HCT116 (cell line): ENCODE measurements around the gene CBY1. TPM values are rescaled to one million over a fixed set of nuclear protein-coding genes. Genes with fewer than 3 reads are reported as not detected.

ENCODE experiments used
- ATAC-seq: fragments of 200-7000 bp; cut with Tn5 transposase; 2 replicates; pipeline ENCODE4 v1.9.1; 2020; ENCODE audit warnings: mild to moderate bottlenecking, moderate library complexity
- BruUV-seq: library from RNA; stranded (reverse); fragments of 400-500 nt; replicated peaks from 2 replicates; lab custom pipeline; 2021; lab: Mats Ljungman, UMichigan
- CTCF ChIA-PET: fragments of 300-600 bp; sonication (Branson Sonifier 250); formaldehyde crosslinking; loops from one replicate; lab custom pipeline; 2021; ENCODE audit warnings: antibody characterized with exemption; lab: Charles Lee
- POLR2A ChIA-PET: fragments of 300-600, 350-600 bp; sonication (Branson Sonifier 250); formaldehyde crosslinking; loops from one replicate; lab custom pipeline; 2021; ENCODE audit warnings: antibody characterized with exemption; lab: Charles Lee
- RAD21 ChIA-PET, 2 experiments: fragments of 300-600 bp; sonication (Branson Sonifier 250); formaldehyde crosslinking; loops; one replicate each; lab custom pipeline; 2023; ENCODE audit warnings: low total read pairs in 2 of 2; ENCODE audit not compliant: uncharacterized antibody in 2 of 2, unreplicated experiment in 2 of 2, low non-redundant PET in 1 of 2; lab: Charles Lee
- DNase-seq: peaks from one replicate; pipeline ENCODE4 v3.0.0-alpha.2; 2010; ENCODE audit warnings: low read depth, low spot score
- H2AFZ ChIP-seq: fragments of 200-600 bp; shearing (Covaris generic), sonication (generic); 2 replicates; pipeline ENCODE4 v1.6.1; 2017; ENCODE audit warnings: low read depth, mixed run types, mixed read lengths, antibody characterized with exemption, low read length; ENCODE audit not compliant: poor library complexity, severe bottlenecking
- H3K27ac ChIP-seq: 2 replicates; pipeline ENCODE4 v1.5.1; 2012; ENCODE audit warnings: low read depth, low read length
- H3K27me3 ChIP-seq: fragments of 200-600 bp; sonication (generic); 2 replicates; pipeline ENCODE4 v1.6.1; 2016; ENCODE audit warnings: mixed run types, low read length, mixed read lengths; ENCODE audit not compliant: insufficient read depth
- H3K36me3 ChIP-seq, 2 experiments: fragments of 200-500 bp in 1 of 2; fragments of 200-600 bp in 1 of 2; sonication (Bioruptor generic) in 1 of 2; sonication (generic) in 1 of 2; 2 replicates each; pipeline versions ENCODE4 v1.5.1 to v1.6.1; 2014 to 2016; ENCODE audit warnings: low read length in 2 of 2, inconsistent platforms in 1 of 2, mixed read lengths in 1 of 2, mixed run types in 1 of 2; ENCODE audit not compliant: insufficient read depth in 2 of 2, control insufficient read depth in 1 of 2
- H3K4me1 ChIP-seq, 2 experiments: fragments of 200-600 bp in 1 of 2; sonication (generic) in 1 of 2; 2 replicates each; pipeline versions ENCODE4 v1.5.1 to v1.6.1; 2012 to 2017; ENCODE audit warnings: low read length in 2 of 2, inconsistent platforms in 1 of 2, mild to moderate bottlenecking in 1 of 2, mixed read lengths in 1 of 2, mixed run types in 1 of 2, moderate library complexity in 1 of 2; ENCODE audit not compliant: insufficient read depth in 2 of 2, control insufficient read depth in 1 of 2
- H3K4me2 ChIP-seq: fragments of 200-600 bp; sonication (generic); 2 replicates; pipeline ENCODE4 v1.6.1; 2017; ENCODE audit warnings: mixed run types, low read length, mixed read lengths
- H3K4me3 ChIP-seq, 2 experiments: fragments of 200-600 bp in 1 of 2; sonication (generic) in 1 of 2; replicated peaks in 1 of 2; 2 replicates each; pipeline ENCODE4 v1.5.1; 2011 to 2016; ENCODE audit warnings: low read length in 2 of 2, control low read depth in 1 of 2, low read depth in 1 of 2, mild to moderate bottlenecking in 1 of 2, mixed read lengths in 1 of 2, mixed run types in 1 of 2
- H3K79me2 ChIP-seq: fragments of 200-600 bp; sonication (generic); 2 replicates; pipeline ENCODE4 v1.6.1; 2017; ENCODE audit warnings: mild to moderate bottlenecking, mixed run types, low read length, moderate library complexity, mixed read lengths; ENCODE audit not compliant: insufficient read depth
- H3K9ac ChIP-seq: fragments of 200-600 bp; sonication (generic); 2 replicates; pipeline ENCODE4 v1.6.1; 2016; ENCODE audit warnings: low read length, mixed read lengths
- H3K9me2 ChIP-seq: fragments of 200-600 bp; sonication (generic), shearing (Covaris generic); 2 replicates; pipeline ENCODE4 v1.6.1; 2017; ENCODE audit warnings: mixed run types, mild to moderate bottlenecking, moderate library complexity; ENCODE audit not compliant: insufficient read depth
- H3K9me3 ChIP-seq, 2 experiments: fragments of 200-500 bp in 1 of 2; fragments of 200-600 bp in 1 of 2; sonication (Bioruptor generic) in 1 of 2; sonication (generic) in 1 of 2; 2 replicates each; pipeline ENCODE4 v1.6.1; 2014 to 2017; ENCODE audit warnings: low read length in 2 of 2, mixed read lengths in 2 of 2, inconsistent platforms in 1 of 2, low read depth in 1 of 2, mild to moderate bottlenecking in 1 of 2, mixed run types in 1 of 2, moderate library complexity in 1 of 2; ENCODE audit not compliant: control insufficient read depth in 1 of 2, insufficient read depth in 1 of 2
- H4K20me1 ChIP-seq: fragments of 200-600 bp; sonication (generic), shearing (Covaris generic); 2 replicates; pipeline ENCODE4 v1.6.1; 2017; ENCODE audit warnings: mixed run types, mild to moderate bottlenecking, moderate library complexity; ENCODE audit not compliant: insufficient read depth
- CBX3 ChIP-seq: IDR thresholded peaks from 2 replicates; pipeline ENCODE4 v1.6.1; 2012; ENCODE audit warnings: low read depth
- CEBPB ChIP-seq: IDR thresholded peaks from 2 replicates; pipeline ENCODE4 v1.6.1; 2012; ENCODE audit warnings: low read depth
- EGR1 ChIP-seq: IDR thresholded peaks from 2 replicates; pipeline ENCODE4 v1.6.1; 2012; ENCODE audit warnings: low read depth
- ELF1 ChIP-seq: IDR thresholded peaks from 2 replicates; pipeline ENCODE4 v1.6.1; 2012; ENCODE audit warnings: low read depth, borderline replicate concordance
- EZH2phosphoT487 ChIP-seq: fragments of 200-600 bp; IDR thresholded peaks from 2 replicates; pipeline ENCODE4 v1.6.1; 2018; ENCODE audit warnings: antibody characterized with exemption, borderline replicate concordance
- JUND ChIP-seq: IDR thresholded peaks from 2 replicates; pipeline ENCODE4 v1.6.1; 2012
- MAX ChIP-seq: IDR thresholded peaks from 2 replicates; pipeline ENCODE4 v1.6.1; 2012
- POLR2A ChIP-seq: IDR thresholded peaks from 2 replicates; pipeline ENCODE4 v1.7.0; 2011; ENCODE audit warnings: borderline replicate concordance; ENCODE audit not compliant: insufficient read depth, insufficient read length; ENCODE audit errors: extremely low read depth
- POLR2AphosphoS5 ChIP-seq: IDR thresholded peaks from 2 replicates; pipeline ENCODE4 v1.6.1; 2011; ENCODE audit warnings: mild to moderate bottlenecking, low read depth, low read length, moderate library complexity
- SRF ChIP-seq: IDR thresholded peaks from 2 replicates; pipeline ENCODE4 v1.6.1; 2012; ENCODE audit warnings: low read depth
- TCF7L2 ChIP-seq: IDR thresholded peaks from 2 replicates; pipeline ENCODE4 v1.7.0; 2011; ENCODE audit warnings: borderline replicate concordance, inconsistent platforms; ENCODE audit not compliant: insufficient read depth, insufficient read length; ENCODE audit errors: extremely low read depth
- YY1 ChIP-seq: IDR thresholded peaks from 2 replicates; pipeline ENCODE4 v1.6.1; 2011; ENCODE audit warnings: low read length, low read depth, moderate library complexity, mild to moderate bottlenecking; ENCODE audit not compliant: insufficient replicate concordance; ENCODE audit errors: extremely low read depth
- ZFX ChIP-seq: fragments of 450-650 bp; IDR thresholded peaks from 2 replicates; pipeline ENCODE4 v1.6.1; 2017
- ZNF274 ChIP-seq: fragments of 200-500 bp; sonication (Bioruptor generic); IDR thresholded peaks from 2 replicates; pipeline ENCODE4 v1.6.1; 2014; ENCODE audit warnings: mild to moderate bottlenecking, low read depth, low read length, inconsistent platforms
- intact Hi-C: fragments of 100-400 bp; cut with micrococcal nuclease; formaldehyde crosslinking; loops from 2 replicates; pipeline ENCODE4 v1.10.0; 2022
- total RNA-seq: library from RNA; stranded (reverse); gene quantifications from one replicate; pipeline ENCODE4 v1.2.1, GENCODE V29; 2021; ENCODE audit not compliant: unreplicated experiment
- TF ChIP-seq, protein P1 (sequence below): IDR thresholded peaks from 2 replicates; pipeline ENCODE4 v1.6.1; 2011; ENCODE audit warnings: mild to moderate bottlenecking, low read length, moderate library complexity; ENCODE audit not compliant: insufficient replicate concordance; ENCODE audit errors: extremely low read depth
- TF ChIP-seq, protein P2 (sequence below), 3 experiments: fragments of 200-600 bp in 1 of 3; sonication (generic) in 1 of 3; IDR thresholded peaks in 2 of 3; conservative IDR thresholded peaks in 1 of 3; 2 replicates each; pipeline ENCODE4 v1.5.1; 2012 to 2017; ENCODE audit warnings: low read depth in 2 of 3, low read length in 2 of 3, antibody characterized with exemption in 1 of 3, borderline replicate concordance in 1 of 3, control low read depth in 1 of 3, mild to moderate bottlenecking in 1 of 3, mixed read lengths in 1 of 3, mixed run types in 1 of 3, moderate library complexity in 1 of 3; ENCODE audit not compliant: insufficient read depth in 1 of 3
- TF ChIP-seq, protein P3 (sequence below): IDR thresholded peaks from 2 replicates; pipeline ENCODE4 v1.6.1; 2012; ENCODE audit warnings: low read depth

CBY1 gene
- total RNA-seq, 1 experiment from 2014 or later = 27.6 TPM

GRCh38 chr22:38681582-38682335 is 25.3 kb downstream of the CBY1 start, which contains the start of gene TOMM22:
TOMM22 (plus strand) TSS chr22:38681957; CDS start chr22:38681979, 22 bp downstream.
- CTCF ChIA-PET = interaction anchor here (0.7 to 1.7 kb wide), 12 partner anchors 9 to 629 kb away, joined by 3 to 13 read pairs (median 4); partner anchors contain the start of gene GTPBP1
- peaks cover 42% of the 10 kb centered on the region for H3K79me2 ChIP-seq
- H2AFZ ChIP-seq = peak within 1 kb of the TSS; percentile 75
- no peaks in the 10 kb centered on the region for H4K20me1 ChIP-seq
- peak within 1 kb of the TSS; percentile 78 for H3K4me2 ChIP-seq
- H3K27me3 ChIP-seq = no peaks in the 10 kb centered on the region
- intact Hi-C loops = loop anchor here (1.0 to 2.0 kb wide), 2 partner anchors 25 to 629 kb away; partner anchors contain the start of genes CBY1 and FAM227A
- peak within 1 kb of the TSS; percentile 89 for H3K9ac ChIP-seq
- peaks cover 23 to 37% of the 10 kb centered on the region in 2 experiments for H3K36me3 ChIP-seq
- H3K9me3 ChIP-seq = peaks cover 4 to 7% of the 10 kb centered on the region in 2 experiments; a peak in 1 of 4 replicates
- POLR2A ChIA-PET = interaction anchor here (0.7 to 4.6 kb wide), 7 partner anchors 10 to 283 kb away, joined by 3 to 26 read pairs (median 4); partner anchors contain the start of gene GTPBP1
- RAD21 ChIA-PET = interaction anchor here (1.0 to 1.4 kb wide), 2 partner anchors 17 to 24 kb away, joined by 3 to 4 read pairs; partner anchors contain the start of gene GTPBP1 (in 1 of the 2)
- no TSS peak for BruUV-seq
- peaks cover 2 to 12% of the 10 kb centered on the region in 2 experiments; a peak in 3 of 4 replicates for H3K4me1 ChIP-seq
- ATAC-seq (peak; percentile 98), DNase-seq (peak; percentile 72)
- no peaks in the 10 kb centered on the region for H3K9me2 ChIP-seq
- H3K4me3 ChIP-seq = peak within 1 kb of the TSS; percentile 75 to 98
- peak within 1 kb of the TSS; percentile 75 for H3K27ac ChIP-seq
- TF ChIP-seq MAX (peak; percentile 84), JUND (no peak), TCF7L2 (no peak), EZH2phosphoT487 (no peak), ZFX (peak; percentile 81), EGR1 (peak; percentile 62; the same call in 1 of the 2 replicates), ELF1 (peak; percentile 73), SRF (peak; percentile 68), CEBPB (no peak), YY1 (peak; percentile 97), CBX3 (peak; percentile 93), POLR2AphosphoS5 (peak; percentile 84), ZNF274 (no peak), POLR2A (peak; percentile 77)
- TF ChIP-seq, protein P1, sequence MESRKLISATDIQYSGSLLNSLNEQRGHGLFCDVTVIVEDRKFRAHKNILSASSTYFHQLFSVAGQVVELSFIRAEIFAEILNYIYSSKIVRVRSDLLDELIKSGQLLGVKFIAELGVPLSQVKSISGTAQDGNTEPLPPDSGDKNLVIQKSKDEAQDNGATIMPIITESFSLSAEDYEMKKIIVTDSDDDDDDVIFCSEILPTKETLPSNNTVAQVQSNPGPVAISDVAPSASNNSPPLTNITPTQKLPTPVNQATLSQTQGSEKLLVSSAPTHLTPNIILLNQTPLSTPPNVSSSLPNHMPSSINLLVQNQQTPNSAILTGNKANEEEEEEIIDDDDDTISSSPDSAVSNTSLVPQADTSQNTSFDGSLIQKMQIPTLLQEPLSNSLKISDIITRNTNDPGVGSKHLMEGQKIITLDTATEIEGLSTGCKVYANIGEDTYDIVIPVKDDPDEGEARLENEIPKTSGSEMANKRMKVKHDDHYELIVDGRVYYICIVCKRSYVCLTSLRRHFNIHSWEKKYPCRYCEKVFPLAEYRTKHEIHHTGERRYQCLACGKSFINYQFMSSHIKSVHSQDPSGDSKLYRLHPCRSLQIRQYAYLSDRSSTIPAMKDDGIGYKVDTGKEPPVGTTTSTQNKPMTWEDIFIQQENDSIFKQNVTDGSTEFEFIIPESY = no peak
- TF ChIP-seq, protein P2, sequence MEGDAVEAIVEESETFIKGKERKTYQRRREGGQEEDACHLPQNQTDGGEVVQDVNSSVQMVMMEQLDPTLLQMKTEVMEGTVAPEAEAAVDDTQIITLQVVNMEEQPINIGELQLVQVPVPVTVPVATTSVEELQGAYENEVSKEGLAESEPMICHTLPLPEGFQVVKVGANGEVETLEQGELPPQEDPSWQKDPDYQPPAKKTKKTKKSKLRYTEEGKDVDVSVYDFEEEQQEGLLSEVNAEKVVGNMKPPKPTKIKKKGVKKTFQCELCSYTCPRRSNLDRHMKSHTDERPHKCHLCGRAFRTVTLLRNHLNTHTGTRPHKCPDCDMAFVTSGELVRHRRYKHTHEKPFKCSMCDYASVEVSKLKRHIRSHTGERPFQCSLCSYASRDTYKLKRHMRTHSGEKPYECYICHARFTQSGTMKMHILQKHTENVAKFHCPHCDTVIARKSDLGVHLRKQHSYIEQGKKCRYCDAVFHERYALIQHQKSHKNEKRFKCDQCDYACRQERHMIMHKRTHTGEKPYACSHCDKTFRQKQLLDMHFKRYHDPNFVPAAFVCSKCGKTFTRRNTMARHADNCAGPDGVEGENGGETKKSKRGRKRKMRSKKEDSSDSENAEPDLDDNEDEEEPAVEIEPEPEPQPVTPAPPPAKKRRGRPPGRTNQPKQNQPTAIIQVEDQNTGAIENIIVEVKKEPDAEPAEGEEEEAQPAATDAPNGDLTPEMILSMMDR (IDR thresholded peaks at IDR 0.05 in 2 of 3, conservative IDR thresholded peaks at IDR 0.05 in 1 of 3; ENCODE audit: borderline replicate concordance in 1 of 3, insufficient read depth in 1 of 3, low read depth in 2 of 3, low read length in 2 of 3) = peak; percentile 58 to 72 (median 64); a peak in 5 of 6 replicates
- TF ChIP-seq, protein P3, sequence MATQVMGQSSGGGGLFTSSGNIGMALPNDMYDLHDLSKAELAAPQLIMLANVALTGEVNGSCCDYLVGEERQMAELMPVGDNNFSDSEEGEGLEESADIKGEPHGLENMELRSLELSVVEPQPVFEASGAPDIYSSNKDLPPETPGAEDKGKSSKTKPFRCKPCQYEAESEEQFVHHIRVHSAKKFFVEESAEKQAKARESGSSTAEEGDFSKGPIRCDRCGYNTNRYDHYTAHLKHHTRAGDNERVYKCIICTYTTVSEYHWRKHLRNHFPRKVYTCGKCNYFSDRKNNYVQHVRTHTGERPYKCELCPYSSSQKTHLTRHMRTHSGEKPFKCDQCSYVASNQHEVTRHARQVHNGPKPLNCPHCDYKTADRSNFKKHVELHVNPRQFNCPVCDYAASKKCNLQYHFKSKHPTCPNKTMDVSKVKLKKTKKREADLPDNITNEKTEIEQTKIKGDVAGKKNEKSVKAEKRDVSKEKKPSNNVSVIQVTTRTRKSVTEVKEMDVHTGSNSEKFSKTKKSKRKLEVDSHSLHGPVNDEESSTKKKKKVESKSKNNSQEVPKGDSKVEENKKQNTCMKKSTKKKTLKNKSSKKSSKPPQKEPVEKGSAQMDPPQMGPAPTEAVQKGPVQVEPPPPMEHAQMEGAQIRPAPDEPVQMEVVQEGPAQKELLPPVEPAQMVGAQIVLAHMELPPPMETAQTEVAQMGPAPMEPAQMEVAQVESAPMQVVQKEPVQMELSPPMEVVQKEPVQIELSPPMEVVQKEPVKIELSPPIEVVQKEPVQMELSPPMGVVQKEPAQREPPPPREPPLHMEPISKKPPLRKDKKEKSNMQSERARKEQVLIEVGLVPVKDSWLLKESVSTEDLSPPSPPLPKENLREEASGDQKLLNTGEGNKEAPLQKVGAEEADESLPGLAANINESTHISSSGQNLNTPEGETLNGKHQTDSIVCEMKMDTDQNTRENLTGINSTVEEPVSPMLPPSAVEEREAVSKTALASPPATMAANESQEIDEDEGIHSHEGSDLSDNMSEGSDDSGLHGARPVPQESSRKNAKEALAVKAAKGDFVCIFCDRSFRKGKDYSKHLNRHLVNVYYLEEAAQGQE = no peak
